Stimulated activated CD4-positive, alpha-beta T cell treated with anti-CD3 and anti-CD28 coated beads, Interleukin-15, amount 100 ng/mL, for 24 hours (primary cell): ENCODE results near the gene PRKACB.

Source experiments
- DNase-seq: peaks from one replicate; pipeline ENCODE4 v3.0.0-alpha.2; 2020

The PRKACB gene

DNA sequence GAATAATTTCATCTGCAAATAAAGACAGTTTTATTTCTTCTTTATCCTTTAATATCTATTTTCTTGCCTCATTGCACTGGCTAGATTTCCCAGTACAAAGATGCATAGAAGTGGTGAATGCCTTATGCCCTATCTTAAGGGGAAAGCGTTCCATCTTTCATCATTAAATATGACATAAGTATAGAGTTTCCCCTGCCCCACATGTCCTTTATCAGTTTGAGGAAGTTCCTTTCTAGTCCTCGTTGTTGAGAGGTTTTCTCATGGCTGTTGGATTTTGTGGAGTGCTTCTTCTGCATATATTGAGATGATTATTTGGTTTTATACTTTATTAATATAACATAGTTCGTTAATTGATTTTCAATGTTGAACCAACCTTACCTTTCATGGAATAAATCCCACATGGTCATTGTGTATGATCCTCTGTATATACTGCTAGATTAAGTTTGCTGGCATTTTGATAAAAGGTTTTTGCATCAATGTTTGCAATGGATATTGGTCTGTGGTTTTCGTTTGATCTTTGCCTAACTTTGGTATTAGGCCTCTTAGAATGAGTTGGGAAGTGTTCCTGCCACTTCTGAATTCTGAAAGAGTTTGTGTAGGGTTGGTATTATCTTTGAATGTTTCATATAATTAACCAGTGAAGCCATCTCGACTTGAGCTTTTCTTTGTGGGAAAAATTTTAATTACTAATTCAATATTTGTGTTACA, 15.6 kb downstream of the PRKACB start:
- no peak for DNase-seq

DNA sequence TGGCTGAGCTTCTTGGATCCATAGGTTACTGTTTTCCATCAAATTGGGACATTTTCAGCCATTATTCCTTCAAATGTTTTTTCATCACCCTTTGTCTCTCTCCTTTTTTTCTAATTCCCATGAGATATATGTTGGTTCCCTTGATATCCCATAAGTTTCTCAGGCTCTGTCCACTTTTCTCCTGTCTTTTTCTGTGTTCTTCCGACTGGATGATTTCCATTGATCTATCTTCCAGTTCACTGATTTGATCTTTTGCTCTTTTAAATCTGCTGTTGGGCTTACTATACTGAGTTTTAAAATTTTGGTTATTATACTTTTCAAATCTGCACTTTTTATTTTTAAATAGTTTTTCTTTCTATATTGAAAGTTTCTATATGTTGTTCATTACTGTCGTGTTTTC, 18.2 kb downstream of the PRKACB start:
- DNase-seq: no peak

DNA sequence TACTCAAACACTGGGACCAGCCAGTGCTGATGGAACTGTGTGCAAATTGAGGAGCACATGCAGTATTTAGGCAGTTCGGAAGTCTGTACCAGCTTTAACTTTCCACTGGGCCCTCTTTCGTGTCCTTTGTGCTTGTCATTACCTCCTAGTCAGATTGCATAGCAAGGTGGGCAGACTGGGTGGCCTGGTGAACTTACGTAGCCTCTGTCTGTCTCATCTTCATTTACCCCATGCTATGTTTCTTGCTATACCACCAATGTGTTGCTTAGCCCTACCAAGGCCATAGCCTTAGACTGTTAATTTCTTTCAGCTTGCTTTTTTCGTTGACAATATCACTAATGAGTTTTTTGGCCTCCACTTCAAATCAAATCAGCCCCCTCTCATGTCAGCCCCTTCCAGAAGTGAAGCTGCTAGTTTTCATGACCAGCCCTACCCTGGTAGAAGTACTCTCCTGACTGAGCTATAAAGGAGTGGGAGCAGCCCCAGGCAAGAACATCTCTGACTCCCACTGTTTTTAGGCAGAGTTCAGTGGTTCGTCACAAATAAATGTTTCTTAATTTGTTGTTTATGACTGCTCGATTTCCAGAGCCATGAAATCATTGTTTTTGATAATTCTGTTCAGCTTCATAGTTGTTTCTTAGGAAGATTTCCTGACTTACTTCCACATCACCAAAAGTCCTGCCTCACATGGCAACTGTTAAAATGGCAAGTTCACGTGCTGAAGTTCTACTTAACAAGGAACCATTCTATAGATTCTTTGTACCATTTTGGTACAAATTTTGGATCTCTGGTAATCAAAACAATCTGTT, 19.3 kb downstream of the PRKACB start:
- DNase-seq: no peak

DNA sequence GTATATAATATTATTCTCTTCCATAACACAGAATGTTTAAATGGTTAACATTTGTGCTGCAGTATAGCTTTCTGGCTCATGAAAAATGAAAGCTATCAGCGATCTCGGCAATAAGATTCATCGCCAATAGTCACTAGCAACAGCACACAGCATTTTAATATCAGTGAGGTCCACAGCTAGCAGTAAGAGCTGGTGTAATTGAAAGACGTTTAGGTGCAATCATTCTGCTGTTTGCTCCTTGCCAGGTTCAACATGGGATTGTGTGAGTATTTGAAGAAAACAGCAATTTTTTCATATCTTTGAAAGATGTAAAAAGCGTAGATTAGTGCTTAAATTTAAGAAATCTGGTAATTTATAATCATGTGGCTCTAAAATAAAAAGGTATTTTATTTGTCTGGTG, 20.1 kb downstream of the PRKACB start:
- DNase-seq: no peak

DNA sequence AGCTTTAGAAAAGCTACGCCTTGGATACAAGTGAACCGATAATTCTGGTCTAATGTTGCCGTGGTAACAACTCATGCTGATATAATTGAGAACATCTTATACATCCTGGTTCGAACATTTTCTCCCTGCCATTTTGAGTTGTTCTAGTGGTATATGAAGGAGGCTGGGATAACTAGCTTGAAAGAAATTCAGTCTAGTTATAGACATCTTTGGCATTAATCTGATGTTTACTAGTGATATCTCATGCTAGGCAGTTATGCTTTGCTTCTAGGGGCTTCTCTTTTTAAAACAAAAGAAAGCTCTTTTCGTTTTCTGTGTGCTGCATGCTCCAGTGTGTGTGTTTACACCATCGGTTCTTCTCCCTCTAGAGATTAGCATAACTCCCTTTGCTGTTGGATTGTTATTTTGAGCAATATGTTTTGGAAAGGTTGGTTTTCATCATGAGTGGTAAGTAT, 20.5 kb downstream of the PRKACB start:
- DNase-seq: no peak

DNA sequence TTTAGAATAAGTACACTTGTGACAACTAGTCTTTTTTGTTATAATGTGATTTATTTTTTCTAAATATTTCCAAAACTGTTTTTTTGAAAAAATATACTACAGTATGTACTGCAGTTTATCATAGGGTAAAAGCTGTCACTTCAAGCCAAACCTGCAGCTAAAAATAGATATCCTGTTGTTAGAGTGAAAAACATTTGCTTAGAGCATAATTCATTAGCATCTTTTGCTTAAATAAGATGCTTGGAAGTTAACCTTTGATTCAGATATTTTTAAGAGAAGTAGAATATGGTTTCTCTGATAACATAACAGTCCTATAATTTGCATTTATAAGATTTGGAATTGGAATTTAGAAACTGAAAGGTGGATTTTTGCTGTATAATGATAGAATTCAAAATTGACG, 21.5 kb downstream of the PRKACB start:
- DNase-seq: no peak

DNA sequence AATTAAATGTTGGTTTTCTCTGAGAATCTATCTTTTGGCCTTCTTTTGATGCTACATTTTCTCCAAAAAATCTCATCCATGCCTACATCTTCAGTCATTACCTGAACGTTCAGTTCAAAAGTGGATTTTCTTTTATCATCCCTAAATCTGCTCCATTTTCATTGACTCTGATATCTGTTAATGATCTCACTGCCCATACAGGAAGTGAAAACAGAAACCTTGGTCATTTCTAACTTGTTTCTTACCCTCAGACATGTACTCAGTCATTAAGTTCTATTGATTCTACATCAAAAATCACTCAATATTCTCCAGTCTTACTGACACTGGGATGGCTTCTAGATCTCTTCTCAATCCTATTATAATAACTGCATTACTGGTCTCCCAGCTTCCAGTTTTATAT, 22.7 kb downstream of the PRKACB start:
- no peak for DNase-seq

DNA sequence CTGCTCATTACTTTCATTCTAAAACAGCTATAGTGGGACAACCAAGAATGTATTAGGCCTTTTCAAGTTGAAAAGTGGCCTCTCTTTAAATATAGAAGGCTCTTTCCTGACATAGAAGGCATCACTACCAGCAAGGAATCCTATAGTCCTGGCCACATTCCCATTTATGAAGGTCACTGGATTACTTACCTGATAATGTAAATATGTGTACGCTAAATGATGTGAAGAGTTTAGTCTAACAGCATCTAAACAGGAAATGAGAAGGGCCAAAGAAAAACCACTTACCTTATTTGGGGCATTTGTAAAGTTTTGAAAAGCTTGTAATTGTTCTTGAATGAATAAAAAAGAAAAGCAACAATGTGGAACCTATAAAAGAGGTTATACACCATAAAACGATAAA, 24.7 kb downstream of the PRKACB start:
- DNase-seq: no peak

DNA sequence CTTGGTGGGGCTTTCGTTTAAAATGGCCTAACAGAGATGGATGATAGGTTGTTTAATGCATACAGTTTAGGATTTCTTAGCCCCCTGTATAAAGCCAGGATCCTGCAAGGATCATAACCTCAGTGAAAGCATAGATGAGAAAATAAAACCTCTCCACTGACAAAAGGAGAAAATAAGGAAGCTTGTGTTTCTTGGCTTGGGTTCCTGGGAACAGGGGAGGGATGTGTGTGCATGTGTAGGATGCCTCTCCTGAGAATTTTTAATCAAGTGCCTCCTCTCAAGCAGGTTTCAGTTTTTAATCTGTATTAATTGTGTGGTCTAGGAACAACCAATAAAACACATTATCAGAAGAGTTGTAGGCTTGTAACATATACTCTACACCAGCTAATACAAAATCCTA, 26.1 kb downstream of the PRKACB start:
- DNase-seq: no peak

DNA sequence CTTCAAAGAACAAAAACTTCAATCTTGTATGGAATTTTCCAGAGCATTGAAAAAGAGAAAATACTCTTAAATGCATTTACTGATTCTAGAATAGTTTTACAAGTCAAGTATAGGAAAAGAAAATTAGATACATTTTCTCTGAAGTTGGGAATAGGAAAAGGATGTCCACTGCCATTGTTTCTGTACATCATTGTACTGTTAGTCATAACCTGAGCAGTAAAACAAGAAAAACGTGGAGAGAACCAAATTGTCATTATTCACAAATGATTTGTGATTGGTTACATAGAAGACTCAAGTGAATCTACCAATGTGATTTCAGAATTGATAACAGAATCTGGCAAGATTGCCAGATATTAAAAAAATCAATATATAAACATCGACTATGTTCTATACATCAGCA, 27.4 kb downstream of the PRKACB start:
- no peak for DNase-seq

DNA sequence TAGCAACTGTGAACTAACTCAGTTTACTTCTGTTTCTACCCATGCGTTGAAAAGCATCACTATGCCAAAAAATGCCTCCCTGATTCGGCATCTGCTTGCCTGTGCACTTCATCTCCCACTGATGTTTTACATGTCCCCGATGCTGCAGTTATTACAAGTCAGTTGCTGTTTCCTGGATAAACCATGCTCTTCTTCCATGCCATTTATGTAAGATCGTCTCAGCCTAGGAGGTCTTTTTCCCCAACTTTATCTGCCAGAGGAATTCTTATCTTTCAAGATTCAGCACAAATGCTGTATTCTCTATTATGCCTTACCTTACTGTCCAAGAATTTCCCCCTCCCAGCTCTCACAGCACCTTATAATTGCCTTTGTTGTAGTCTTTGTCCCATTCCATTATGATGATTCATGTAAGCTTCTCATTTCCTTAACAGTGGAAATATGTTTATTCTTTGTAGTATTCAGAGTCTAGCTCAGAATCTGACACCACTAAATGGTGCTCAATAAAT, 30.0 kb downstream of the PRKACB start:
- no peak for DNase-seq

DNA sequence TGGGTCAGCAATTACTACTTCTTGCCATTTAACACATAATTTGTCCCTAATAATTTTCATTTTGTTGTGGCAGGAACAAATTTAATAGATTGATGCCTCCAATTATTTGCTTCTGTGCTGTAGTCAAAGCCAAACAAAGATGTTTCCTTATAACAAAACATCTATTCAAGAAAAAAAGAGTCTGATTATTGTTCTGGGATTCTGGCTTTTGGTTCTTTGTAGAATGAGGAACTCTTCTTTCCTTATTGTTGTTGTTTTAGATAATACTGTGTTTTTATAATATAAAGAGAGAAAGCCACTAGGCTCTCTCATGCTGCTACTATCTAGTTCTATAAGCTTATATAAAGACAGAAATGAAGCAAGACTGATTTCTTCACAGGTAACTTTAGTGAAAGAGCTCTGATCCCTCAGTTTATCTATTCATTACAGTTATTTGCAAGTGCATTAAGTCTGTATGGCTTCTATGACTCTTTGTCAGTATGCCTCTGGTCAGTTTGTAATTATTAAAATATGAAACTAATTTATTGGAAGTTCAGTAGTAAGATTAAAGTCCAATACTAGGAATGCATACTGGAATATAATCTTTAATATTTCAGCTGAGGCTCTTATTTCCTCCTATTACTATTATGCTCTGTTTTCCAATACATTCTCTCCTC, 37.4 kb downstream of the PRKACB start:
- no peak for DNase-seq

DNA sequence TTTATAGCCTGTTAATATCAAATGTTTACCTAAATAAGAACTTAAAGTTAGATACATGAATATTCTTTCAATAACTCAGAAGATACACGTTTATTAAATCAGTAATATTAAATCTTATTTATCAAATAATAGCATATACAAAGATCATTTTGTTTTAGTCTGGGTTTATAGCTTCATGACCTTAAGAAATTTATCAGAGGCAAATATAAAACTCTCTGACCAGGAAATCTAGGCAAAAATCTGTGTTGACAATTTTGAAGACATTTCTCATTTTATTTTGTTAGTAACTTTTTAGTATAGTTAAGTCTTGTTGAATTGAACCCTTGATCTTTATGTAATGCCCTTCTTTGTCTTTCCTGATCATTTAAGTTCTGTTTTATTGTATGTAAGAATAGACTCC, 46.4 kb downstream of the PRKACB start:
- DNase-seq: no peak

DNA sequence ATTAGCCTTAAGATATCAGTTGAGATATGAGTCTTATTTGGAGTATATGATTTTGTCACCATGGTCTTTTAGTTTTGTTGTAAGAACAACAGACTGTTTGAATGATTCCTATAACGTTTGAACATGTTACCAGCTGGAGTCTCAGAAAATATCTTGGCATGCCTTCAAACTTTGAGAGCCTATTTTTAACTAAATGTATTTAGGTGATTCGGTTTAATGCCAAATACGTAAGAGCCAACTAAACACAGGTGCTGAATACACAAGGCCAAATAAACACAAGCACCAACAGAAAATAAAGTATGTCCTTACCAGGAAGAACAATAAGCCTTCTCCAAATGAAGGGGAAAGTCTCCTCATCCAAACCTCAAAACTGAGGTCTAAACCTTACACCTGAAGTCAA, 48.6 kb downstream of the PRKACB start:
- DNase-seq: no peak

DNA sequence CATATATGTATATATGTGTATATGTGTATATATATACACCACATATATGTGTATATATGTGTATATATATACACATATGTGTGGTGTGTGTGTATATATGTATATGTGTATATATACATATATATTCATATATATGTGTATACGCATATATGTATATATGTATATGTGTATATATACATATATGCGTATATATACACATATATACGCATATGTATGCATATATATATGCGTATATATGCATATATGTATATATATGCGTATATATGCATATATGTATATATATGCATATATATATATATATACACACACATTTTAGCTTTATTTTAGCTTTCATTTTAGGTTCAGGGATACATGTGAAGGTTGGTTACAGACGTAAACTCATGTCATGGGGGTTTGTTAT, 54.8 kb downstream of the PRKACB start:
- no peak for DNase-seq

DNA sequence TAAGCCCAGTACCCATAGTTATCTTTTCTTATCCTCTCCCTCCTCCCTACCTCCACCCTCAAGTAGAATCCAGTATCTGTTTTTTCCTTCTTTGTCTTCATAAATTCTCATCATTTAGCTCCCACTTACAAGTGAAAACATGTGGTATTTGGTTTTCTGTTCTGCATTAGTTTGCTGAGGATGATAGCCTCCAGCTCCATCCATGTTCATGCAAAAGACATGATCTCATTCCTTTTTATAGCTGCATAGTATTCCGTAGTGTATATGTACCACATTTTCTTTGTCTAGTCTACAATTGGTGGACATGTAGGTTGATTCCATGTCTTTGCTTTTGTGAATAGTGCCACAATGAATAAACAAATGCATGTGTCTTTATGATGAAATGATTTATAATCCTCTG, 55.2 kb downstream of the PRKACB start:
- DNase-seq: no peak

DNA sequence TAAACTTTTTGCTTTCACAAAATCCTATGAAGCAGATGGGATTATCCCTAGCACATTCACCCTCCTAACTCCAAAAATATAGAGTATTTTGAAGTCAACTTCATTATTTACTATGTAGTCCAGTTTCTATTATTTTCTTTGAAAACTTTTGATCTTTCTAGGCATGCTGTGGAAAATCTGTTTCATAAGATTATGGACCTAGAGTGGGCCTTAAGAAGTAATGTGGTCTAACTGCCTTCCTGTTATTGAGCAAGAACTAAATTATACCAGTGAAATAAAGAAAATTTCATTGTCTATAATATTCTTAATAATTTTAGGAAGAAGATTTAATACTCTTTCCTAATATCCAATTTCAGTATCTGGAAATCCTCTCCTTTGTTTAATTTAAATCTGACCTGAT, 58.1 kb downstream of the PRKACB start:
- no peak for DNase-seq

DNA sequence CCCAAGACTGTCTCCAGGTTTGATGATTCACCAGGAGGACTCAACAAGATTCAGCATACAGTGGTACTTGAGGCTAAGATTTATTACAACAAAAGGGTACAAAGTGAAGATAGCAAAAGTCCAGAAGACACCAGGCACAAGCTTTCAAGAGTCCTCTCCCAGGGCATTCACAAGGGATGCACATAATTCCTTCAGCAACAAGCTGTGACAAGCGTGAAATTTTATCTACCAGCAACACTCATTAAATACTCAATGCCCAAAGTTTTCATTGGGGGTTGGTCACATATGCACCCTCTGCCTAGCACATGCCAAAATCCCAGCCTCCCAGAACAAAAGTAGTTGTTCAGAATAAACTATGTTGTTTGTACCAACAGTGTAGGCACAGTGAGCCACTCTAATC, 62.3 kb downstream of the PRKACB start:
- no peak for DNase-seq

DNA sequence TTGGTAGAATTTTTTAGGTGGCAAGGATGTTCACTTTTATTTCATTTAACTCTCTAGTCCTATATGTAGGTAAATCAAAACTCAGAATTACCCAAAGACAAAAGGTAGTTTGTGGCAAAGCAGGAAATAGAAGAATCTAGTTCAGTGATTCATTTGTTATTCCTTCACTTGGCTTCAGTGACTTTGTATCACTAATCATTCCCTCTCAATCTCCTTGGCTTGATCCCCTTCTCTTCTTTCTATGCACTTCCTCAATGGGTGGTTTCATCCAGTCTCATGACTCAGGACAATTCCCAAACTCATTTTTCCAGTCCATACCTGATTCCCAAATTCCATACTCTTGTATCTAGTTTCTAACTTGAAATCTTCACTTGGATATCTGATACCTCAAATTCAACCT, 64.9 kb downstream of the PRKACB start:
- no peak for DNase-seq

DNA sequence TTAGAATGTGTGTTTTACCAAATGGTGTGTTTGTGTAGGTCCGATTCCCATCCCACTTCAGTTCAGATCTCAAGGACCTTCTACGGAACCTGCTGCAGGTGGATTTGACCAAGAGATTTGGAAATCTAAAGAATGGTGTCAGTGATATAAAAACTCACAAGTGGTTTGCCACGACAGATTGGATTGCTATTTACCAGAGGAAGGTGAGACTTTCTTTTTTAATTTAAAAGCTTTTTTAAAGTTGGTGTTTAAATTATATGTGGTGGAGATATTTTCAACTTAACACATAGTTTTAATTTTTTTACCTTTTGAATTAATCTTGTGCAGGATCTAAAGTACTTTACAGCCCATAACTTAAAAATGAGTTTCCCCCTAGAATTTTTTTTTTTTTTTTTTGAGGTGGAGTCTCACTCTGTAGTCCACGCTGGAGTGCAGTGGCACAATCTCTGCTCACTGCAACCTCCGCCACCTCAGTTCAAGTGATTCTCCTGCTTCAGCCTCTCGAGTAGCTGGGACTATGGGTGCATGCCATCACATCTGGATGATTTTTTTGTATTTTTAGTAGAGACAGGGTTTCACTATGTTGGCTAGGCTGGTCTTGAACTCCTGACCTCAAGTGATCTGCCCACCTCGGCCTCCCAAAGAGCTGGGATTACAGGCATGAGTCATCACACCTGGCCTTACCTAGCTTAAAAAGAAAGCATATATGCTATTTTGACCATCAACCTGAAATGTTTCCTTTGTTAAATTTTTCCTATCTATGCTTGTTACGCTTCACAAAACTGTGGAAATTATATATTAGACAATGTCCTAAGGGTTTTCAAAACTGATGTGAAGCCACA, 70.3 kb downstream of the PRKACB start:
- DNase-seq: no peak

DNA sequence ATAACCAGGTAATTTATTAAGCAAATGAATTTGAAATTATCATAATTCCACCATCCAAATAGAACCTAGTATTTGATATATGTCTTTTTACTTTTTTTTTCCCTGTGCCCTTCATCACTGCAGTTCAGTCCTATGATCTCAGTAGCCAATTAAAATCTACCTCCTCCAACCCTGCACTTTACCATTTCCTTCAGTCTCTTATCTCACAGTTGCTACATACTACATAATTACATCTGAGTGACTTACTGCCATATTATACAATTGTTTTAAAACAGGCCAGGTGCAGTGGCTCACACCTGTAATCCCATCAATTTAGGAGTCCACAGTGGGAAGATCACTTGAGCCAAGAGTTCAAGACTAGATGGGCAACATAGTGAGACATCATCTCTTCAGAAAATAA, 73.2 kb downstream of the PRKACB start:
- no peak for DNase-seq

DNA sequence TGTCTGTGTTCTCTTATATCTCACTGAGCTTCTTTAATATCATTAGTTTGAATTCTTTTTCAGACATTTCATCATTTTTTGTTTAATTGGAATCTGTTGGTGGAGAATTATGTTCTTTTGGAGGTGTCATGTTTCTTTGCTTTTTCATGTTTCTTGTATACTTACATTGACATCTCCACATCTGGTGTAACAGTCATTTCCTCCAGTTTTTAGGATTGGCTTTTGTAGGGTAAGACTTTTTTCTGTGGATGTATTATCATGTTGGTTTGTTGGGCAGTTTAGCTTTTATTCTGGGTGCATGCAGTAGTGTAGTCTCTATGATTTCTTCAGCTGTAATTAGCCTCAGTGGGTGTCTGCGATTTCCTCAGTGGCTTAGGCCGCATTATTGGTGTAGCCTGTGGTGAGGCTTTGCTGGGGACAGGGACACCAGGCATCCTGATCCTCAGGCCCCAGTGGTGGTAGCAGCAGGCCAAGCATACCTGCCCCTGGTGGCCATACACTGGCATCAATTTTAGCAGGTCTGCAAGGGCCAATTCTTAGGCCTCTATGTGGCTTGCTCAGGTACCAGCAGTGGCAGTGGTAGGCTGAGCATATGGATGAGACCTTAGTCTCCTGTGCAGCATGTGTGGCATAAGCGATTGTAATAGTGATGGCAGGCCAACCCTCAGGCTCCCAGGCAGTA, 79.8 kb downstream of the PRKACB start:
- no peak for DNase-seq
